Measurements from ENCODE around the gene SERPINC1.
"Not testable (repeated sequence)": the region's sequence is repeated elsewhere in the genome, so short reads cannot be mapped to it uniquely, and the experiment has no call there.

Gene SERPINC1

DNA sequence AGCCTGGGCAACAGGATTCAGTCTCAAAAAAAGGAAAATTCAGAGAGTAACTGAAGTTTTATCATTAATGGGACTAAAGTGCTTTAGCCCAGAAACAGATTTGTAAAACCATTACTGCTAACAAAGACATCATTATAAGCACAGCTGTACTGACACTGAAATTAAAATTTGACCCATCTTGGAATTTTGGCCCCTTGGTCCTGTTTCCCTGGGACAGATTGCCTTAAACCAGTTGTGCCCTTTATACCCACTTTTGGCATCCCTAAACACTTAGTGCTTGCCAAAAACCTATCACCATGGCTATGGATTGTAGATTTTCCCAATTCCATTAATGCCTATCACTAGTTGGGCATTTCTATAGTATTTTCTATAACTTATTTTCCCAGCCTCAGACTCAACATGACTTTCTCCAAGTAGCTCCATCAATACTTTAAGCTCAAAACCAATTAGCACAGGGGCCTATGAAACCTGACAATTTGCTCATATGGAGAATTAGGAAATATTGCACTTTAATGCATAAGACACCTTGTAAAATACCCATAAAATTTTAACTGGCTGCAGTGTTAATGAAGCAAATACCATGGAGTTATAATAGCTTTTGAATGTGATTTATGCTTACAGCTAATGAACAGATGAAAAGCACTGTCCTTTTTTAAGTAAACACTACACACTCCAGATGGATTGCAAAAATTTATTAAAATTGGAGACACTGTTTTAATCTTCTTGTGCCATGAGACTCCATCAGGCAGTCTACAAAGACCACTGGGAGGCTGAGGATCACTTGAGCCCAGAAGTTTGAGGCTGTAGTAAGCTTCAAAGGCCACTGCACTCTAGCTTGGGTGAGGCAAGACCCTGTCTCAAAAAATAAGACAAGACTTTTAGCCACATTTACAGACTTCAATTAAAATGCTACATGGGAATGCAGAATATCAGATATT, 53.6 kb downstream of the SERPINC1 start:
- H3K4me3 Mint-ChIP-seq, result peak overlapping the region; percentile 50 to 93
- H3K27ac Mint-ChIP-seq, result peak overlapping the region; percentile 99
- ATAC-seq (replicated peaks) (no peak), DNase-seq (no peak)
- H3K9me3 Mint-ChIP-seq, result no peaks in the 10 kb centered on the region
- H3K36me3 Mint-ChIP-seq, result peaks cover 45 to 66% of the 10 kb centered on the region in 2 donors
- peaks cover 19 to 36% of the 10 kb centered on the region in 2 donors for H3K4me1 Mint-ChIP-seq
- H3K27me3 Mint-ChIP-seq, result no peaks in the 10 kb centered on the region

DNA sequence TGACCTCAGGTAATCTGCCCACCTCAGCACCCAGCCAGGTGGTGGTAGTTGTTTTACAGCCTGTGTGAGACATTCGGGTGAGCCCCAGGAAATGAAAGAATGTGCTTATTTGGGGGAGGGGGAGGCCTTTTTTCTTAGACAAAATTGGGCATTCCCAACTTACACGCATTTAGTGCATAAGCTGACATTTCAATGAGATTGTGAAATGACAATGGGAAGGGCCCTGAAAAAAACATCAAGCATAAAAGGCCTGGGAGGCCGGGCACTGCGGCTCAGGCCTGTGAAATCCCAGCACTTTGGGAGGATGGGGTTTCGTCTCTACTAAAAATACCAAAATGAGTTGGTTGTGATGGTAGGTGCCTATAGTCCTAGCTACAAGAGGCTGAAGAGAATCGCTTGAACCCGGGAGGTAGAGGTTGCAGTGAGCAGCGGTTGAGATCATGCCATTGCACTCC, 54.3 kb downstream of the SERPINC1 start:
- Mint-ChIP-seq H3K4me1 (peaks cover 17 to 36% of the 10 kb centered on the region in 2 donors), H3K27ac (peak overlapping the region; percentile 99), H3K36me3 (peaks cover 43 to 63% of the 10 kb centered on the region in 2 donors), H3K4me3 (peak overlapping the region in 1 of 2 donors; percentile 44), H3K9me3 (no peaks in the 10 kb centered on the region), H3K27me3 (no peaks in the 10 kb centered on the region)
- no peak for DNase-seq
- ATAC-seq (replicated peaks), result peak; percentile 4 to 9

DNA sequence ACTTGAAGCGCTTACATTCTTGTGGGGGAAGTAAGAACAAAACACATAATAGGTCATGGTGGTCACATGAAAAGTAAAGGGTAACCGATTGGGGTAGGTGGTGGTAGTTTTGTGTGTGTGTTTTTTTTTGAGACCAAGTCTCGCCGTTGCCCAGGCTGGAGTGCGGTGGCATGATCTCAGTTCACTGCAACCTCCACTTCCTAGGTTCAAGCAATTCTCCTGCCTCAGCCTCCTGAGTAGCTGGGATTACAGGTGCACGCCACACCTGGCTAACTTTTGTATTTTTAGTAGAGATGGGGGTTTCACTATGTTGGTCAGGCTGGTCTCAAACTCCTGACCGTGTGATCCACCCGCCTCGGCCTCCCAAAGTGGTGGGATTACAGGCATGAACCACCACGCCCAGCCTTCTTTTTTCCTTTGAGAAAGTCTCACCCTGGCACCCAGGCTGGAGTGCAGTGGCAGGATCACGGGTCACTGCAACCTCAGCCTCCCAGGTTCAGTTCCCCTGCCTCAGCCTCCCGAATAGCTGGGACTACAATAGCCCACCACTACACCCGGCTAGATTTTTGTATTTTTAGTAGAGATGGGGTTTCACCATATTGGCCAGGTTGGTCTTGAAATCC, 54.9 kb downstream of the SERPINC1 start:
- Mint-ChIP-seq H3K27ac (peak overlapping the region; percentile 94), H3K36me3 (peaks cover 37 to 62% of the 10 kb centered on the region in 2 donors), H3K4me3 (peak overlapping the region in 1 of 2 donors; percentile 44), H3K4me1 (peaks cover 15 to 36% of the 10 kb centered on the region in 2 donors)
- ATAC-seq (replicated peaks), result peak; percentile 21 to 30
- DNase-seq, H3K9me3 Mint-ChIP-seq, H3K27me3 Mint-ChIP-seq: not testable (repeated sequence)

DNA sequence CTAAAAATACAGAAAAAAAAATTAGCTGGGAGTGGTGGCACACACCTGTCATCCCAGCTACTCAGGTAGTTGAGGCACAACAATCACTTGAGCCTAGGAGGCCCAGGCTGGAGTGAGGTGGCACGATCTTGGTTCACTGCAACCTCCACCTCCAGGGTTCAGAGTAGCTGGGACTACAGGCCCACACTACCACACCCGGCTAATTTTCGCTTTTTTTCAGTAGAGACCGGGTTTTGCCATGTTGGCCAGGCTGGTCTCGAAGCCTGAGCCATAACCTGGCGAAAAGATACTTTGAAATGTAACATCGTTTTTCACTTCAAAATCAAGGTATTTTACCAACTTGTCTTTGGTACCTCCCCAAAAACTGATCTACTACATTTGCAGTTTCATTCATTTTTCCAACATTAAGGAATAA, 55.4 kb downstream of the SERPINC1 start:
- H3K9me3 Mint-ChIP-seq, result no peaks in the 10 kb centered on the region
- no peaks in the 10 kb centered on the region for H3K27me3 Mint-ChIP-seq
- peaks cover 15 to 32% of the 10 kb centered on the region in 2 donors for H3K4me1 Mint-ChIP-seq
- H3K27ac Mint-ChIP-seq, result peak overlapping the region; percentile 94
- ATAC-seq (replicated peaks) (peak; percentile 23 to 35), DNase-seq (no peak)
- peaks cover 32 to 57% of the 10 kb centered on the region in 2 donors for H3K36me3 Mint-ChIP-seq
- peak overlapping the region in 1 of 2 donors; percentile 17 for H3K4me3 Mint-ChIP-seq

DNA sequence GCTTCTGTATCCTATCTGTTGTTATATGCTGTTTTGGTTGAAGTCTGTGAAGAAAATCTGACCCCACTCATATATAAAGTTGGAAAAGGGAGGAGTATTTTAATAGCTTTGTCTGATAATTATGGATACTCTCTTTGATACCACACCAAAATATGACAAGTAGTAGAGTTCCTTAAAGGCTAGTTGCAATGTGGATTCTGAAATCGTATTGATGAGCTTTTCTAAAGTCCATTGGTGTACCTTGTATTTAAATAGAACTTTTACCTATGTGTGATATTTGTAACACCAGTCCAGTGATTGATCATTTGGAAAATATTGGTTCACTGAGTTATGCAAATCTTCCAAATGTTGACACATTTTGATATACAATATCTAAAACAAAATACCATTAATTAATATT, 57.1 kb downstream of the SERPINC1 start:
- H3K36me3 Mint-ChIP-seq, result peaks cover 27 to 57% of the 10 kb centered on the region in 2 donors
- H3K4me3 Mint-ChIP-seq, result no peak overlapping the region
- no peaks in the 10 kb centered on the region for H3K27me3 Mint-ChIP-seq
- no peak overlapping the region for H3K27ac Mint-ChIP-seq
- DNase-seq (no peak), ATAC-seq (replicated peaks) (no peak)
- H3K9me3 Mint-ChIP-seq, result no peaks in the 10 kb centered on the region
- H3K4me1 Mint-ChIP-seq, result peaks cover 8 to 15% of the 10 kb centered on the region in 2 donors

DNA sequence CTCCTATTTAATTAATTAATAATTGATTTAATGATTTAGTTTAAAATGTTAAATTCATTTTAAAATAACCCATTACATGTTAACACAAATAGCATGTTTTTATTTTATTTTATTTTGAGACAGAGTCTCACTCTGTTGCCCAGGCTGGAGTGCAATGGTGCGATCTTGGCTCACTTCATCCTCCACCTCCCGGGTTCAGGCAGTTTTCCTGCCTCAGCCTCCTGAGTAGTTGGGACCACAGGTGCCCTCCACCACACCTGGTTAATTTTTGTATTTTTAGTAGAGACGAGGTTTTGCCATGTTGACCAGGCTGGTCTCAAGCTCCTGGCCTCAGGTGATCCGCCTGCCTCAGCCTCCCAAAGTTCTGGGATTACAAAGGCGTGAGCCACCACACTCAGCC, 57.6 kb downstream of the SERPINC1 start:
- not testable (repeated sequence) for H3K4me3 Mint-ChIP-seq; H3K27me3 Mint-ChIP-seq; ATAC-seq (replicated peaks); DNase-seq; H3K9me3 Mint-ChIP-seq; H3K4me1 Mint-ChIP-seq
- peaks cover 24 to 56% of the 10 kb centered on the region in 2 donors for H3K36me3 Mint-ChIP-seq
- peak overlapping the region; percentile 51 for H3K27ac Mint-ChIP-seq

DNA sequence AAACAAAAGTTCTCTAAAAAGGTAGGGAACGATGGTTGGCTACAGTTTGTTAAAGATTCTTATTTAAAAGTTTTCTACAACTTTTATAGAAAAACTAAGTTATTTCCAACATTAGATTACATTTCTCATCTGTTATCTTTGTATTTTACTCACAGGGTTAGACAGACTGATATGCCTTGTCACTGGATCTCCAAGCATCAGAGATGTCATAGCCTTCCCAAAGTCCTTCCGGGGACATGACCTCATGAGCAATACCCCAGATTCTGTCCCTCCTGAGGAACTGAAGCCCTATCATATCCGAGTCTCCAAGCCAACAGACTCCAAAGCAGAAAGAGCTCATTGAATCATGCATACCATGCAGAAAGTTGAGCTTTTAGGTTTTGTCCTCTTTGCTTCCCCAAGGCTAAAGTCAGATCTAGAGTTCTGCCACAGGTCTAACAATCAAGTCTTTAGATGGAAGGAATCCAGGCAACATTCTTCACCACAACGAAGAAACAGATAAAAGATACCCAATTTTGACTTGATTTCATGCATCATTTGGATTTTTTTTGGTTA, 59.7 kb downstream of the SERPINC1 start:
- H3K4me1 Mint-ChIP-seq, result no peaks in the 10 kb centered on the region
- no peak for DNase-seq
- H3K27ac Mint-ChIP-seq, result peak overlapping the region; percentile 51
- H3K36me3 Mint-ChIP-seq, result peaks cover 23 to 47% of the 10 kb centered on the region in 2 donors
- ATAC-seq (replicated peaks), result no peak
- no peaks in the 10 kb centered on the region for H3K9me3 Mint-ChIP-seq
- no peaks in the 10 kb centered on the region for H3K27me3 Mint-ChIP-seq
- H3K4me3 Mint-ChIP-seq, result no peak overlapping the region

DNA sequence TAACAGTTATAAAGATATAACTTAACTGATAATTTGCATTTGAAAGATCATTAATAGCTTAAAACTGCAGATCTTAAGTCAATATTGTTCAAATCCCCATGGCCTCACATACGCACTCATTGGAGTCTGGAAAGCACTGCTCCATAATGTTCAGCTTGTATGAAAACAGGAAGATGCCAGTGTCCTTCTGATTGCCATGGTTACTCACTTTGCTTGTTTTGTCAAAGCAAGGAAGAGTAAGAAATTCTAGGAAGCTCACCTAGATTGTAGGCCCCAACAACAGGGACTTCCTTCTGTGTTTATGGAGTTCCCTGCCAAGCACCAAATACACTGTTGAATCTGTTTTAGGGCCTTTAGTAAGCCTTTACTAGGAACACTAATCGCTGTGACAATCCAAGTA, 60.2 kb downstream of the SERPINC1 start:
- no peaks in the 10 kb centered on the region for H3K9me3 Mint-ChIP-seq
- H3K27me3 Mint-ChIP-seq, result no peaks in the 10 kb centered on the region
- no peak for ATAC-seq (replicated peaks)
- no peak overlapping the region for H3K4me3 Mint-ChIP-seq
- H3K27ac Mint-ChIP-seq, result no peak overlapping the region
- H3K4me1 Mint-ChIP-seq, result no peaks in the 10 kb centered on the region
- H3K36me3 Mint-ChIP-seq, result peaks cover 24 to 46% of the 10 kb centered on the region in 2 donors
- DNase-seq, result no peak

DNA sequence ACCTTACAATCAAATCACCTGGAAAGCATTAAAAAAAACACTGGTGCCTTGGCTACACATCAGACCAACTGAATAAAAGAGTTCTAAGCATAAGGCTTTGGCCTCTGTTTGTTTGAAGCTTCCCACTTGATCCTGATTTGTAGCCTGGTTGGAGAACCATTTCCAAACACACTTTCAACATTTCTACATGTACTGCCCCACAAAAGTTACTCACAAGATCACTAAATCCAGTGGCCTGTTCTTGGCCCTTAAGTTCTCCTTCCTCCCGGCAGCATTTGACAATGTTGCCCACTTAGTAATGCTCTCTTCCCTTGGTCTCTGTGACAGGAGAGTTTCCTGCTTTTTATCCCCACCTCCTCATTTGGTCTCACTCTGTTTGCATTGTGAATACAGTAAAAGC, 61.1 kb downstream of the SERPINC1 start:
- peaks cover 28 to 45% of the 10 kb centered on the region in 2 donors for H3K36me3 Mint-ChIP-seq
- H3K4me3 Mint-ChIP-seq, result no peak overlapping the region
- H3K9me3 Mint-ChIP-seq, result no peaks in the 10 kb centered on the region
- ATAC-seq (replicated peaks), result no peak
- peak overlapping the region; percentile 7 for H3K27ac Mint-ChIP-seq
- H3K27me3 Mint-ChIP-seq, result no peaks in the 10 kb centered on the region
- H3K4me1 Mint-ChIP-seq, result no peaks in the 10 kb centered on the region
- no peak for DNase-seq
